Heart right ventricle (tissue), 16 donors: ENCODE measurements around the gene GPHN. TPM values are rescaled to one million over a fixed set of nuclear protein-coding genes. Genes with fewer than 3 reads are reported as not detected.

Experiments
- ATAC-seq, 8 donors: fragments of 200-7000 bp; cut with Tn5 transposase; one replicate each; pipeline ENCODE4 v1.9.1; 2020; ENCODE audit warnings: mild to moderate bottlenecking in 8 of 8, moderate library complexity in 8 of 8, moderate number of reproducible peaks in 1 of 8
- DNase-seq, 2 donors: peaks; one replicate each; pipeline ENCODE4 v3.0.0-alpha.2; 2020
- H3K27ac ChIP-seq, 10 donors: fragments of 200-600 bp; sonication (generic) in 2 of 10; one replicate each; pipeline versions ENCODE4 v1.5.0 to v1.8.0; 2020 to 2022; ENCODE audit warnings: mild to moderate bottlenecking in 3 of 10
- H3K27me3 ChIP-seq, 7 donors: fragments of 200-600 bp; one replicate each; pipeline ENCODE4 v1.8.0; 2021 to 2022; ENCODE audit warnings: mild to moderate bottlenecking in 2 of 7
- H3K36me3 ChIP-seq, 9 donors: fragments of 200-600 bp; sonication (generic) in 1 of 9; one replicate each; pipeline versions ENCODE4 v1.5.0 to v1.8.0; 2020 to 2022; ENCODE audit warnings: mild to moderate bottlenecking in 2 of 9
- H3K4me1 ChIP-seq, 9 donors: fragments of 200-600 bp; sonication (generic) in 1 of 9; one replicate each; pipeline versions ENCODE4 v1.5.0 to v1.8.0; 2020 to 2022; ENCODE audit warnings: mild to moderate bottlenecking in 4 of 9
- H3K4me3 ChIP-seq, 10 donors: fragments of 200-600 bp; sonication (generic) in 2 of 10; one replicate each; pipeline versions ENCODE4 v1.5.0 to v1.8.0; 2020 to 2022; ENCODE audit warnings: mild to moderate bottlenecking in 7 of 10, moderate library complexity in 2 of 10
- H3K9me3 ChIP-seq, 11 donors: fragments of 200-600 bp in 10 of 11; sonication (generic) in 2 of 11; one replicate each; pipeline versions ENCODE4 v1.5.0 to v1.8.0; 2013 to 2022; ENCODE audit warnings: mild to moderate bottlenecking in 2 of 11, control low read depth in 1 of 11, moderate library complexity in 1 of 11
- CTCF ChIP-seq, 9 donors: fragments of 200-600 bp; sonication (generic) in 2 of 9; IDR thresholded peaks; one replicate each; pipeline versions ENCODE4 v1.5.0 to v1.8.0; 2021 to 2022; ENCODE audit warnings: antibody characterized with exemption in 9 of 9, mild to moderate bottlenecking in 5 of 9, moderate library complexity in 1 of 9
- WGBS, 2 donors: extraction: QIAGEN DNeasy Blood & Tissue Kit; methylation state at CpG; one replicate each; pipeline ENCODE4 v1.1.7; 2013; ENCODE audit warnings: inconsistent platforms in 1 of 2; 5-methylcytosine and 5-hydroxymethylcytosine counted together
- intact Hi-C, 10 donors: fragments of 100-400 bp; cut with DNase I; formaldehyde crosslinking; loops; one replicate each; pipeline versions ENCODE4 v1.11.1 to v1.14.2; 2022
- polyA plus RNA-seq, 2 donors: library from polyadenylated mRNA; stranded (reverse); fragments of 200-250 nt; gene quantifications; one replicate each; pipeline ENCODE4 v1.2.3, GENCODE V29; 2013
- total RNA-seq, 10 donors: library from RNA; stranded (reverse); fragmentation: NEBNext Ultra II Directional in 3 of 10; extraction: Animal tissue kit (Norgen Biotek cat#: 25700) in 3 of 10; gene quantifications; one replicate each; pipeline versions ENCODE4 v1.2.1 to v1.2.4, GENCODE V29; 2021 to 2023
- donor health status: Arrhythmogenic right ventricular cardiomyopathy.
- donor health status: ischemic (EF 13 %, LVEDD 7.1; RV severe dilation, severe dysfunction).
- donor health status: healthy with polysubstance abuse.
- donor health status: DM: no; HTN: yes; CAD: no.
- donor health status: DM: no; HTN: no; CAD: no.
- donor health status: ischemic (EF 25% LVEDD 6.9; RV normal size, moderate dysfunction).
- donor health status: ischemic (EF 25% LVEDD 5.7; RV mildly dilated, moderate dysfunction).
- donor health status: healthy.
- donor health status: DM: yes; HTN: yes; CAD: no.
- donor health status: Ischemic cardiomyopathy.
- donor health status: ischemic (EF 35%, LVEDD 5.7; RV mildly dilated, moderate dysfunction).
- donor health status: nonischemic (EF 11% LVEDD 7.7; RV severe dilation, severe dysfunction).
- donor health status: DM: yes; HTN: yes; CAD: no.
- donor health status: PGD.
- donor health status: ischemic (EF 29% LVEDD 5.4; RV normal size, mild dysfunction).
- donor health status: nonischemic (EF 23%, LVEDD 6.1; RV moderate dilation, normal function).

GPHN gene
- total and polyA plus RNA-seq, 12 donors, result 12.2 to 48.0 (median 32.2) TPM

GRCh38 chr14:67192366-67192765, 684.4 kb downstream of the GPHN start:
- DNase-seq (no peak), ATAC-seq (no peak)
- Histone ChIP-seq H3K9me3 (no peaks in the 10 kb centered on the region), H3K27me3 (no peaks in the 10 kb centered on the region), H3K27ac (no peak overlapping the region), H3K4me1 (peaks cover 0 to 4% (median 0%) of the 10 kb centered on the region in 9 donors), H3K4me3 (no peak overlapping the region), H3K36me3 (no peaks in the 10 kb centered on the region)
- TF ChIP-seq CTCF (IDR thresholded peaks at IDR 0.05), result no peak
- 84 to 90% methylated on average over 2 of the region's 2 CpGs for WGBS, 2 donors
- intact Hi-C loops, result no loop called here

GRCh38 chr14:67195279-67195678, 687.3 kb downstream of the GPHN start:
- WGBS, 2 donors, result 55 to 56% methylated on average over 2 of the region's 2 CpGs
- Histone ChIP-seq H3K4me3 (no peak overlapping the region), H3K27ac (no peak overlapping the region), H3K36me3 (no peaks in the 10 kb centered on the region), H3K27me3 (no peaks in the 10 kb centered on the region), H3K9me3 (no peaks in the 10 kb centered on the region), H3K4me1 (peaks cover 0 to 4% (median 0%) of the 10 kb centered on the region in 9 donors)
- ATAC-seq, result no peak
- no peak for DNase-seq
- no peak for TF ChIP-seq CTCF (IDR thresholded peaks at IDR 0.05)
- intact Hi-C loops, result no loop called here

- Histone ChIP-seq H3K36me3 (no peaks in the 10 kb centered on the region), H3K27ac (no peak overlapping the region), H3K27me3 (no peaks in the 10 kb centered on the region), H3K4me1 (peaks cover 0 to 4% (median 0%) of the 10 kb centered on the region in 9 donors), H3K9me3 (no peaks in the 10 kb centered on the region), H3K4me3 (no peak overlapping the region)
- intact Hi-C loops, result no loop called here
- 91 to 93% methylated on average over 6 of the region's 6 CpGs for WGBS, 2 donors
- DNase-seq (no peak), ATAC-seq (no peak)
- no peak for TF ChIP-seq CTCF (IDR thresholded peaks at IDR 0.05)
These were observed 691.1 kb downstream of the GPHN start for GRCh38 chr14:67199016-67199415.

GRCh38 chr14:67207810-67208209, 699.9 kb downstream of the GPHN start:
- intact Hi-C loops, result no loop called here

More at GRCh38 chr14:67207810-67208209, 699.9 kb downstream of the GPHN start:
- TF ChIP-seq CTCF (IDR thresholded peaks at IDR 0.05), result no peak
- no peaks in the 10 kb centered on the region for H3K9me3 ChIP-seq
- H3K27ac ChIP-seq, result no peak overlapping the region
- DNase-seq, result no peak
- no peaks in the 10 kb centered on the region for H3K36me3 ChIP-seq
- H3K4me3 ChIP-seq, result no peak overlapping the region
- ATAC-seq, result no peak
- WGBS, 2 donors, result 88% methylated on average over 8 of the region's 8 CpGs
- H3K4me1 ChIP-seq, result no peaks in the 10 kb centered on the region
- H3K27me3 ChIP-seq, result no peaks in the 10 kb centered on the region
